22Rv1 (cell line): ENCODE results near the gene LONRF2.

Experiments
- ZFX ChIP-seq: fragments of 450-650 bp; IDR thresholded peaks from 2 replicates; pipeline ENCODE4 v1.6.1; 2017; ENCODE audit warnings: antibody characterized with exemption, borderline replicate concordance
- TF ChIP-seq, protein P1 (sequence below): fragments of 450-650 bp; IDR thresholded peaks from 2 replicates; pipeline ENCODE4 v1.5.1; 2017; ENCODE audit warnings: mild to moderate bottlenecking

DNA sequence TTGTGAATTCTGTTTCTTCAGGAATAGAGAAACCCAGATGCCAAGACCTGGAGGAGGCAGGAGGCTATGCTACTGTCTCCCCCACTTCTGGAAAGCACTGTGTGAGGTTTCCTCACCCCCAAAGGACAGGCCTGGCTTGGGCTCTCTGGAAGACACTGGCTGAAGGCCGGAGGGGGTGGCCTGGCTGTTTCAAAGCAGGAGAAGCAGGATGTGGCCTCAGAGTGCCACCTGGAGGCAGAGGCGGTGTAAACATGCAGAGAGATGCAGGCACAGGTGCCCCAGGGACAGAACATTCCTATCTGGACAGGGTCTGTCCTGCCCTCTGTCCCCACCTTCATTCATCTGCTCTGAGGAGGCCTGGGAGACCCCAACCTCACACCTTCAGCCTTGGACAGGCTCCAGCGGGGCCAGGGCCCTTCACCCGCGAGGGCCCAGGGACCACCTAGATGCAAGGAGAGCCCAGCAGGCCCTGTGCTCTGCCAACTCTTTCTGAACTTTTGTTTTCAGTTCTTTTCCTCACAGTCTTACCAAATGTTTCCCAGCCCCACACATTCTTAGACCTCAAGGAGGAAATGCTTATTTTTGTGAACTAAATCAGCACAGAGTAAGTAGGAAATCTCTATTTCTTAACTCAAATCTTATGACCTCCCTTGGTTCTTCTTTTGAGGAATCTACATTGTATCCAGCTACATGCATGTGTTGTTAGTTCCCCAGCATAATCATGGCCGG, 79.2 kb downstream of the LONRF2 start:
- TF ChIP-seq, protein P1, sequence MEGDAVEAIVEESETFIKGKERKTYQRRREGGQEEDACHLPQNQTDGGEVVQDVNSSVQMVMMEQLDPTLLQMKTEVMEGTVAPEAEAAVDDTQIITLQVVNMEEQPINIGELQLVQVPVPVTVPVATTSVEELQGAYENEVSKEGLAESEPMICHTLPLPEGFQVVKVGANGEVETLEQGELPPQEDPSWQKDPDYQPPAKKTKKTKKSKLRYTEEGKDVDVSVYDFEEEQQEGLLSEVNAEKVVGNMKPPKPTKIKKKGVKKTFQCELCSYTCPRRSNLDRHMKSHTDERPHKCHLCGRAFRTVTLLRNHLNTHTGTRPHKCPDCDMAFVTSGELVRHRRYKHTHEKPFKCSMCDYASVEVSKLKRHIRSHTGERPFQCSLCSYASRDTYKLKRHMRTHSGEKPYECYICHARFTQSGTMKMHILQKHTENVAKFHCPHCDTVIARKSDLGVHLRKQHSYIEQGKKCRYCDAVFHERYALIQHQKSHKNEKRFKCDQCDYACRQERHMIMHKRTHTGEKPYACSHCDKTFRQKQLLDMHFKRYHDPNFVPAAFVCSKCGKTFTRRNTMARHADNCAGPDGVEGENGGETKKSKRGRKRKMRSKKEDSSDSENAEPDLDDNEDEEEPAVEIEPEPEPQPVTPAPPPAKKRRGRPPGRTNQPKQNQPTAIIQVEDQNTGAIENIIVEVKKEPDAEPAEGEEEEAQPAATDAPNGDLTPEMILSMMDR = peak; percentile 86
- TF ChIP-seq ZFX = no peak
